DOHH2 (cell line): ENCODE data around the gene FGGY.

Experiments
- H3F3A ChIP-seq: fragments of 200-600 bp; sonication (generic), shearing (Covaris generic); 2 replicates; pipeline ENCODE4 v1.6.0; 2016; ENCODE audit warnings: antibody characterized with exemption, mild to moderate bottlenecking; ENCODE audit not compliant: control insufficient read depth, insufficient read depth
- H3K27ac ChIP-seq: fragments of 200-600 bp; sonication (generic); 2 replicates; pipeline ENCODE4 v1.5.1; 2014; ENCODE audit warnings: low read depth, mild to moderate bottlenecking, low read length, moderate library complexity
- H3K27me3 ChIP-seq: fragments of 200-600 bp; sonication (generic); 2 replicates; pipeline ENCODE4 v1.6.1; 2014; ENCODE audit warnings: mild to moderate bottlenecking, low read length, mixed read lengths; ENCODE audit not compliant: control insufficient read depth
- H3K36me3 ChIP-seq: fragments of 200-600 bp; sonication (generic); 2 replicates; pipeline ENCODE4 v1.6.1; 2014; ENCODE audit warnings: mild to moderate bottlenecking, low read length, moderate library complexity, mixed read lengths; ENCODE audit not compliant: control insufficient read depth
- H3K4me1 ChIP-seq: fragments of 200-600 bp; sonication (generic); 2 replicates; pipeline ENCODE4 v1.6.1; 2014; ENCODE audit warnings: mild to moderate bottlenecking, low read length, mixed read lengths; ENCODE audit not compliant: control insufficient read depth
- H3K4me2 ChIP-seq: fragments of 200-600 bp; sonication (generic); 2 replicates; pipeline ENCODE4 v1.6.0; 2014; ENCODE audit warnings: mild to moderate bottlenecking, low read length, moderate library complexity
- H3K4me3 ChIP-seq: fragments of 200-600 bp; sonication (generic); 2 replicates; pipeline ENCODE4 v1.5.1; 2014; ENCODE audit warnings: mild to moderate bottlenecking, low read length, mixed read lengths
- H3K79me2 ChIP-seq: fragments of 200-600 bp; sonication (generic); 2 replicates; pipeline ENCODE4 v1.6.1; 2014; ENCODE audit warnings: mild to moderate bottlenecking, low read length, mixed read lengths; ENCODE audit not compliant: control insufficient read depth
- H3K9me2 ChIP-seq: fragments of 200-600 bp; sonication (generic); replicated peaks from 2 replicates; pipeline ENCODE4 v1.6.1; 2014; ENCODE audit warnings: mild to moderate bottlenecking, low read length, mixed read lengths; ENCODE audit not compliant: control insufficient read depth
- H3K9me3 ChIP-seq: fragments of 200-600 bp; sonication (generic); 2 replicates; pipeline ENCODE4 v1.6.1; 2014; ENCODE audit warnings: antibody characterized with exemption, low read length, mixed read lengths; ENCODE audit not compliant: control insufficient read depth, insufficient read depth
- H4K20me1 ChIP-seq: fragments of 200-600 bp; sonication (generic); 2 replicates; pipeline ENCODE4 v1.6.0; 2014; ENCODE audit warnings: low read depth, mild to moderate bottlenecking, antibody characterized with exemption, low read length, moderate library complexity; ENCODE audit not compliant: control insufficient read depth, insufficient read depth
- CTCF ChIP-seq: fragments of 200-600 bp; sonication (generic); IDR thresholded peaks from one replicate; pipeline ENCODE4 v1.5.1; 2014; ENCODE audit warnings: antibody characterized with exemption, mild to moderate bottlenecking, low read depth, low read length; ENCODE audit not compliant: poor library complexity, severe bottlenecking
- EZH2phosphoT487 ChIP-seq: fragments of 200-600 bp; sonication (generic); IDR thresholded peaks from 2 replicates; pipeline ENCODE4 v1.6.1; 2017; ENCODE audit warnings: borderline replicate concordance, mild to moderate bottlenecking, antibody characterized with exemption, low read length, moderate library complexity, mixed read lengths

The FGGY gene

GRCh38 chr1:59354709-59355337 lies 57.9 kb downstream of the FGGY start:
- Histone ChIP-seq H3K9me2 (no peaks in the 10 kb centered on the region), H3K4me3 (no peak overlapping the region), H3K79me2 (no peaks in the 10 kb centered on the region), H3F3A (no peaks in the 10 kb centered on the region), H3K36me3 (no peaks in the 10 kb centered on the region), H3K9me3 (no peaks in the 10 kb centered on the region), H4K20me1 (no peaks in the 10 kb centered on the region), H3K4me2 (no peak overlapping the region), H3K4me1 (no peaks in the 10 kb centered on the region), H3K27me3 (no peaks in the 10 kb centered on the region), H3K27ac (no peak overlapping the region)
- TF ChIP-seq CTCF: no peak
- TF ChIP-seq EZH2phosphoT487: no peak

- no peak for TF ChIP-seq EZH2phosphoT487
- no peak for TF ChIP-seq CTCF
- Histone ChIP-seq H3K27me3 (no peaks in the 10 kb centered on the region), H3K9me2 (no peaks in the 10 kb centered on the region), H3K27ac (no peak overlapping the region), H3K4me3 (no peak overlapping the region), H3K79me2 (no peaks in the 10 kb centered on the region), H3F3A (no peaks in the 10 kb centered on the region), H4K20me1 (no peaks in the 10 kb centered on the region), H3K4me2 (no peak overlapping the region), H3K4me1 (no peaks in the 10 kb centered on the region), H3K9me3 (no peaks in the 10 kb centered on the region), H3K36me3 (no peaks in the 10 kb centered on the region)
Measured at GRCh38 chr1:59355361-59355760, 58.5 kb downstream of the FGGY start.

GRCh38 chr1:59356627-59357026 lies 59.7 kb downstream of the FGGY start:
- H4K20me1 ChIP-seq: no peaks in the 10 kb centered on the region
- no peak overlapping the region for H3K4me2 ChIP-seq
- H3K27me3 ChIP-seq: no peaks in the 10 kb centered on the region
- no peak for TF ChIP-seq CTCF
- TF ChIP-seq EZH2phosphoT487: no peak
- no peaks in the 10 kb centered on the region for H3K4me1 ChIP-seq
- no peaks in the 10 kb centered on the region for H3F3A ChIP-seq
- H3K79me2 ChIP-seq: no peaks in the 10 kb centered on the region
- no peaks in the 10 kb centered on the region for H3K9me3 ChIP-seq
- no peak overlapping the region for H3K27ac ChIP-seq
- no peaks in the 10 kb centered on the region for H3K36me3 ChIP-seq
- H3K9me2 ChIP-seq: no peaks in the 10 kb centered on the region
- no peak overlapping the region for H3K4me3 ChIP-seq
